ENCODE results near the gene IL10. TPM values are rescaled to one million over a fixed set of nuclear protein-coding genes. Genes with fewer than 3 reads are reported as not detected.

Gene IL10
- total RNA-seq, 4 donors from 2014 or later = 0.49 to 1.6 (median 1.0) TPM; not detected in 1

DNA sequence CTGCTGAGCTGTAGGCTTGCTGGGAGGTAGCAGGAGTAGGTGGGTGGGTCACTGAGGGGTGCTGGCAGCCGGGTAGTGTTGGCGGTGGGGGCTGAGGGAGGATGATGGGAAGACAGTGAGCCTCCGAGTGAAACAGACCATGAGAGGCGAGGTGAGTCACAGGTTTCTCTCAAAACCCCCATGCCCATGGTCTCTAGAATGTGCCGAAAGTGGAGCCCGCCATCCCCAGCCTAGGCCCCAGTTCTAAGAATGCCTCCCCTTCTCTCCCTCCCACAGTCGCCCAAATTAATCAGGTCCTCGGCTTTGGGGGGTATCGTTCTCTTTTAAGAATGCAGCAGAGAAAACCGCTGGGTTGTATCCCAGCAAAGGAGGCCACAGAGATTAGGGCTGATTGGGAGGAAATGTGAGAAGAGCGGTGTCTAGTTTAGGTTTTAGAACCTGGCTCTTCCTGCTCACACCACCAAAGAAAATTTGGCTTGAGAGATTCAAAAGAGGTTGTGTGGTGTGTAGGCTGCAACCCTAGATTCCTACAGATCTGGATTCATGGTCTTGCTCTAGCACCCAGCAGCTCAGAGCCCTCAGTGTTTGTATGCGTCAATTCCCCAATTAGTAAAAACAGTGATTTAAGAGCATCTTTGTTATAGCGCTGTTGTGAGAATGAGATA, 29.4 kb downstream of the IL10 start:
- no peak for DNase-seq (ENCODE audit: low spot score in 2 of 2)
- Histone ChIP-seq H3K4me1 (peaks cover 2% of the 10 kb centered on the region), H3K4me3 (no peak overlapping the region), H3K36me3 (no peaks in the 10 kb centered on the region), H3K27me3 (no peaks in the 10 kb centered on the region), H3K9me3 (no peaks in the 10 kb centered on the region), H3K27ac (no peak overlapping the region)
- no peak for TF ChIP-seq EP300 (IDR thresholded peaks at IDR 0.05)
- TF ChIP-seq, protein P1, sequence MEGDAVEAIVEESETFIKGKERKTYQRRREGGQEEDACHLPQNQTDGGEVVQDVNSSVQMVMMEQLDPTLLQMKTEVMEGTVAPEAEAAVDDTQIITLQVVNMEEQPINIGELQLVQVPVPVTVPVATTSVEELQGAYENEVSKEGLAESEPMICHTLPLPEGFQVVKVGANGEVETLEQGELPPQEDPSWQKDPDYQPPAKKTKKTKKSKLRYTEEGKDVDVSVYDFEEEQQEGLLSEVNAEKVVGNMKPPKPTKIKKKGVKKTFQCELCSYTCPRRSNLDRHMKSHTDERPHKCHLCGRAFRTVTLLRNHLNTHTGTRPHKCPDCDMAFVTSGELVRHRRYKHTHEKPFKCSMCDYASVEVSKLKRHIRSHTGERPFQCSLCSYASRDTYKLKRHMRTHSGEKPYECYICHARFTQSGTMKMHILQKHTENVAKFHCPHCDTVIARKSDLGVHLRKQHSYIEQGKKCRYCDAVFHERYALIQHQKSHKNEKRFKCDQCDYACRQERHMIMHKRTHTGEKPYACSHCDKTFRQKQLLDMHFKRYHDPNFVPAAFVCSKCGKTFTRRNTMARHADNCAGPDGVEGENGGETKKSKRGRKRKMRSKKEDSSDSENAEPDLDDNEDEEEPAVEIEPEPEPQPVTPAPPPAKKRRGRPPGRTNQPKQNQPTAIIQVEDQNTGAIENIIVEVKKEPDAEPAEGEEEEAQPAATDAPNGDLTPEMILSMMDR (IDR thresholded peaks at IDR 0.05) = no peak
- no peak for TF ChIP-seq POLR2A (IDR thresholded peaks at IDR 0.05)
- no peak for TF ChIP-seq POLR2AphosphoS5 (IDR thresholded peaks at IDR 0.05)
- 74% methylated on average over 13 of the region's 13 CpGs for WGBS

DNA sequence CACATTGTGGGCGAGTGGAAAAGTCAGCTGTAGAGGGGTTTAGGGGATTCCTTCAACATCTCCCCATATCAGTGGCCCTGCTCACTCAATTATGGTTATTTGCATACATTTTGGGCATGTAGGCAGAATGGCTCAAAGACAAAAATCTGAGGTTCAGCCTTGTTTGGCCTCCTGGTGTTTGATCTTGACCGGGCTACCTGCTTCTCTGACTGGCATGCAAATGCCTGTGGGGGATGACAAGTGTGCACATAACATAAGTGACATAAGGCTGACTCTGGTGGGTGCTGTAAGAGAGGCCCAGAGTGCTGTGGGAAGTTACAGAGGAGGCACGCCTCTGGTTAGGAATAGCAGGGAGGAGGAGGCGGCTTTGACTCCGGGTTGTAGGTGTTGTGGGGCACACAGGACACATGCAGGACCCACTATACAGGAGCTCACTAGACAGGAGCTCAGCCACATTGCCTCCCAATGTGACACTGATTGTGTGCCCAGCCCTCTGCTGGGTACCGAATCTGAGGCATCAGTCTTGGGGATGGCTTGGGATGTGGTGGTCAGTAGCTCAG, 31.1 kb downstream of the IL10 start:
- Histone ChIP-seq H3K27ac (no peak overlapping the region), H3K4me1 (peaks cover 2% of the 10 kb centered on the region), H3K4me3 (no peak overlapping the region), H3K27me3 (no peaks in the 10 kb centered on the region), H3K36me3 (no peaks in the 10 kb centered on the region), H3K9me3 (no peaks in the 10 kb centered on the region)
- TF ChIP-seq POLR2AphosphoS5 (IDR thresholded peaks at IDR 0.05) (no peak), POLR2A (IDR thresholded peaks at IDR 0.05) (no peak), EP300 (IDR thresholded peaks at IDR 0.05) (no peak)
- TF ChIP-seq, protein P1 (IDR thresholded peaks at IDR 0.05) = no peak
- DNase-seq (ENCODE audit: low spot score in 2 of 2) = no peak
- 92% methylated on average over 6 of the region's 6 CpGs for WGBS

DNA sequence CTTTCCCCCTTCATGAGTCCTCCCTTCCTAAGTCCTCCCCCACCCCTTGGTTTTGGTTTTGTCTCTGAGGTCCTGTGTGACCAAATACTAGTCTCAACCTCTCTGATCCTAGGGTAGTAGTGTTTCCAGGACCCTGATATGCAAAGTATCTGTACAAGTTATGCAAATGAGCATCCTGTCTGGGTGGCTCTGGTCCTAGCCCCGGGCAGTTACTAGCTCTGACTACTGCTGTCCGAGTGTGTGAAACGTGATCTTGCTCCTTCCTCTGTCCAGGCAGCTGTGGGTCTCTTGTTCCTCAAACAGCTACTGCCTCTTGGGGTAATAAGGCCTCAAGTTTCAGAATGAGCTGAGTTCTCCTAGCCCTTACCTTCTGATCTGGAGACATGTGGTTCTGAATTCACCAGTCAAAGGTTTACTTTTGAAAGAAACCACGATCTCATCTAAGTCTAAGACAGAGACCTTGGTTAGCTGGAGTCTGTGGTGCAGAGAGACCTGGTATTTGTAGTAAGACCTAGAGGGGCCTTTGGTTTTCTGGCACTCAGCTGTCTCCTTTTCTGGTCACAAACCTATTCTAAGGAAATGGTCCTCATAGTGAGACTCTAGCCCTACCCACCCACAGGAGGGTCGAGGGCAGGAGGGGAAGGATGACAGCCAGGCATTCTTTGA, 32.8 kb downstream of the IL10 start:
- peaks cover 2% of the 10 kb centered on the region for H3K4me1 ChIP-seq
- H3K27ac ChIP-seq = no peak overlapping the region
- no peak for DNase-seq (ENCODE audit: low spot score in 2 of 2)
- 42% methylated on average over 5 of the region's 5 CpGs for WGBS
- H3K9me3 ChIP-seq = no peaks in the 10 kb centered on the region
- H3K36me3 ChIP-seq = peaks cover 13% of the 10 kb centered on the region
- H3K4me3 ChIP-seq = no peak overlapping the region
- TF ChIP-seq POLR2AphosphoS5 (IDR thresholded peaks at IDR 0.05) = no peak
- TF ChIP-seq, protein P1 (IDR thresholded peaks at IDR 0.05) = no peak
- no peak for TF ChIP-seq POLR2A (IDR thresholded peaks at IDR 0.05)
- no peak for TF ChIP-seq EP300 (IDR thresholded peaks at IDR 0.05)
- H3K27me3 ChIP-seq = no peaks in the 10 kb centered on the region

DNA sequence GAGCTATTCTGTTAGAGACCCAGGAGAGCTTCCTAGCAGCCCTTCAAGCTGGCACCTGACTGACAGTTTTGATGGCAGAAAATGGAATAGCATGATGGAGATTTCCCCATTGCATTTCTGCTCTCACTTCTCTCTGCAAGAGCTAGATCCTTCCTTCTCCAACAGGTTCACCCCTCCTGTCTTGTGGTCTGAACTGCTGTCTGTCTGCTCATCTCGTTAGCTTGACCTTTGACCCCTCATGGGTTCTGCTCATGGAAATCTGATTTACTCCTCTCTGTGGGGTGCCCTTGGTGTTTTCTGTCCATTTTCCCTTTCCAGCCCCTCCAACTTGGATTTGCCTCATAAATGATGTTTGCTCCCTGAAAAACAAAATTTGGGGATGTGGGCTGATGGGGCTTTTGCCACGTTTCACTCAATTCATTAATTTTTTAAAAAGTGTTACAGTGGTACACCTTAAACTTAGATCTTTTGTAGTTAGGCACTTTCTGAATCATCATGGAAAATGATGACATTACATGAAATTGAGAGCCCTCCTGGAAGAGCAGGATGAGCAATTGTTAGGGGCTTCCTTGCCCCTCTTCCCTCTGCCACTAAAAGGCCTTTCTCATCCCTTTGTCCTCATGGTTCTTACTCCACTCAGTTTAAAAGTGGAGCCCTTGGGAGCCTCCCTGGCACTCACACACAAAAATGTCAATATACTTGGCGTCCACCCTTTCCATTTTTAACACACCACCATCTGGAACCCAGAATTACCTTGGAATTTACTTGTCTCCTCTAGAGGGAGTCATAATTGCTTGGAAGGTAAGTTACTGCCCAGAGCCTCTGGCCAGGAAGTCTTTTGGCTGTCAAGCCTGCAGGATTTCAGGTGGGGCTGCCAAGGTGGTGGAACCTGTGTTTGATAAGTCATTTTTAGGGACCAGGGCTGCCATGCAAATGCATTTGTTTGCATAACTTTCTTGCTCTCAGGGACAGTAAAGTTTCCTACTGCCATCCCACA, 33.6 kb downstream of the IL10 start:
- 62% methylated on average over 3 of the region's 3 CpGs for WGBS
- no peak overlapping the region for H3K4me3 ChIP-seq
- H3K27me3 ChIP-seq = no peaks in the 10 kb centered on the region
- H3K4me1 ChIP-seq = peaks cover 2% of the 10 kb centered on the region
- TF ChIP-seq, protein P1 (IDR thresholded peaks at IDR 0.05) = no peak
- TF ChIP-seq POLR2A (IDR thresholded peaks at IDR 0.05) = no peak
- no peak for TF ChIP-seq EP300 (IDR thresholded peaks at IDR 0.05)
- no peak for TF ChIP-seq POLR2AphosphoS5 (IDR thresholded peaks at IDR 0.05)
- peaks cover 17% of the 10 kb centered on the region for H3K36me3 ChIP-seq
- no peak overlapping the region for H3K27ac ChIP-seq
- no peak for DNase-seq (ENCODE audit: low spot score in 2 of 2)
- no peaks in the 10 kb centered on the region for H3K9me3 ChIP-seq

Data from suprapubic skin (tissue), 4 donors.